ENCODE measurements around the gene NPHP1.
"Not testable (repeated sequence)": the region's sequence is repeated elsewhere in the genome, so short reads cannot be mapped to it uniquely, and the experiment has no call there.

NPHP1 gene

GRCh38 chr2:110211938-110212858 lies 7.4 kb upstream of the NPHP1 start, which contains the start of gene MTLN:
Gene MTLN (minus strand): TSS chr2:110212547. CDS start chr2:110212525, 22 bp downstream.
- peak within 1 kb of the TSS; percentile 2 for H3K18ac ChIP-seq (ENCODE audit: low read length)
- no peaks in the 10 kb centered on the region for H3K79me2 ChIP-seq (ENCODE audit: control insufficient read depth, insufficient read depth, low read length)
- no CpG with 5 or more reads among the region's 54 CpGs for WGBS (ENCODE audit: extremely low coverage, insufficient coverage, low lambda C conversion rate)
- peak within 1 kb of the TSS; percentile 98 for H3K56ac ChIP-seq (ENCODE audit: low read length)
- no peak within 1 kb of the TSS for H3K27ac ChIP-seq (ENCODE audit: low read depth, low read length)
- H3K4me1 ChIP-seq (ENCODE audit: control insufficient read depth, low read depth, low read length), result no peaks in the 10 kb centered on the region
- no peak within 1 kb of the TSS for H2AK5ac ChIP-seq (ENCODE audit: low read length)
- H3K4me2 ChIP-seq (ENCODE audit: low read length), result peak within 1 kb of the TSS; percentile 71
- peak within 1 kb of the TSS; percentile 55 for H2BK5ac ChIP-seq (ENCODE audit: low read length)
- no peak within 1 kb of the TSS for H2BK15ac ChIP-seq (replicated peaks; ENCODE audit: low read depth)
- H3K27me3 ChIP-seq (ENCODE audit: insufficient read depth, low read length, poor library complexity), result no peaks in the 10 kb centered on the region
- H3K79me1 ChIP-seq (ENCODE audit: low read length), result no peaks in the 10 kb centered on the region
- DNase-seq, result peak; percentile 83
- no peak within 1 kb of the TSS for H4K8ac ChIP-seq (ENCODE audit: low read depth, low read length)
- H3K9ac ChIP-seq (ENCODE audit: low read length), result peak within 1 kb of the TSS; percentile 90
- no peak within 1 kb of the TSS for H3K23ac ChIP-seq (ENCODE audit: low read length)
- H3K4me3 ChIP-seq (ENCODE audit: low read length), result peak within 1 kb of the TSS; percentile 87
- H3K36me3 ChIP-seq (ENCODE audit: control insufficient read depth, insufficient read depth, low read length), result no peaks in the 10 kb centered on the region
- no peak within 1 kb of the TSS for H4K5ac ChIP-seq (ENCODE audit: low read length)
- H2BK120ac ChIP-seq (ENCODE audit: low read depth, low read length), result no peak within 1 kb of the TSS
- H3K4ac ChIP-seq (ENCODE audit: low read depth, low read length), result peak within 1 kb of the TSS; percentile 72

- Histone ChIP-seq H3K36me3 (ENCODE audit: control insufficient read depth, insufficient read depth, low read length) (no peaks in the 10 kb centered on the region), H3K4me2 (ENCODE audit: low read length) (no peak overlapping the region), H2BK15ac (replicated peaks; ENCODE audit: low read depth) (no peak overlapping the region), H3K18ac (ENCODE audit: low read length) (no peak overlapping the region), H3K4ac (ENCODE audit: low read depth, low read length) (no peak overlapping the region), H3K9ac (ENCODE audit: low read length) (no peak overlapping the region), H3K79me1 (ENCODE audit: low read length) (no peaks in the 10 kb centered on the region), H2AK5ac (ENCODE audit: low read length) (no peak overlapping the region), H3K56ac (ENCODE audit: low read length) (no peak overlapping the region), H2BK120ac (ENCODE audit: low read depth, low read length) (no peak overlapping the region), H3K79me2 (ENCODE audit: control insufficient read depth, insufficient read depth, low read length) (no peaks in the 10 kb centered on the region), H3K27me3 (ENCODE audit: insufficient read depth, low read length, poor library complexity) (no peaks in the 10 kb centered on the region), H2BK5ac (ENCODE audit: low read length) (no peak overlapping the region), H3K27ac (ENCODE audit: low read depth, low read length) (no peak overlapping the region), H3K4me3 (ENCODE audit: low read length) (no peak overlapping the region), H4K5ac (ENCODE audit: low read length) (no peak overlapping the region), H4K8ac (ENCODE audit: low read depth, low read length) (peak overlapping the region; percentile 76), H3K4me1 (ENCODE audit: control insufficient read depth, low read depth, low read length) (no peaks in the 10 kb centered on the region), H3K23ac (ENCODE audit: low read length) (no peak overlapping the region)
- no CpG with 5 or more reads among the region's 3 CpGs for WGBS (ENCODE audit: extremely low coverage, insufficient coverage, low lambda C conversion rate)
- no peak for DNase-seq
Observed at GRCh38 chr2:110205660-110206455, 1.0 kb upstream of the NPHP1 start.

- H4K5ac ChIP-seq (ENCODE audit: low read length), result no peak overlapping the region
- H3K9ac ChIP-seq (ENCODE audit: low read length), result no peak overlapping the region
- no peak overlapping the region for H3K23ac ChIP-seq (ENCODE audit: low read length)
- no peak overlapping the region for H3K56ac ChIP-seq (ENCODE audit: low read length)
- H4K8ac ChIP-seq (ENCODE audit: low read depth, low read length), result no peak overlapping the region
- no peak overlapping the region for H2BK15ac ChIP-seq (replicated peaks; ENCODE audit: low read depth)
- H2BK120ac ChIP-seq (ENCODE audit: low read depth, low read length), result no peak overlapping the region
- no peak overlapping the region for H2BK5ac ChIP-seq (ENCODE audit: low read length)
- H3K27ac ChIP-seq (ENCODE audit: low read depth, low read length), result no peak overlapping the region
- no peaks in the 10 kb centered on the region for H3K27me3 ChIP-seq (ENCODE audit: insufficient read depth, low read length, poor library complexity)
- no peaks in the 10 kb centered on the region for H3K36me3 ChIP-seq (ENCODE audit: control insufficient read depth, insufficient read depth, low read length)
- H3K4me2 ChIP-seq (ENCODE audit: low read length), result no peak overlapping the region
- no peaks in the 10 kb centered on the region for H3K79me2 ChIP-seq (ENCODE audit: control insufficient read depth, insufficient read depth, low read length)
- no peak overlapping the region for H2AK5ac ChIP-seq (ENCODE audit: low read length)
- H3K18ac ChIP-seq (ENCODE audit: low read length), result no peak overlapping the region
- no peaks in the 10 kb centered on the region for H3K79me1 ChIP-seq (ENCODE audit: low read length)
- no peak for DNase-seq
- H3K4ac ChIP-seq (ENCODE audit: low read depth, low read length), result no peak overlapping the region
- no peaks in the 10 kb centered on the region for H3K4me1 ChIP-seq (ENCODE audit: control insufficient read depth, low read depth, low read length)
- no CpG with 5 or more reads among the region's 3 CpGs for WGBS (ENCODE audit: extremely low coverage, insufficient coverage, low lambda C conversion rate)
- no peak overlapping the region for H3K4me3 ChIP-seq (ENCODE audit: low read length)
Observed at GRCh38 chr2:110198016-110198415, 6.8 kb downstream of the NPHP1 start.

GRCh38 chr2:110197452-110197851 lies 7.4 kb downstream of the NPHP1 start:
- Histone ChIP-seq H3K18ac (ENCODE audit: low read length) (no peak overlapping the region), H4K8ac (ENCODE audit: low read depth, low read length) (no peak overlapping the region), H3K4me2 (ENCODE audit: low read length) (no peak overlapping the region), H2BK120ac (ENCODE audit: low read depth, low read length) (no peak overlapping the region), H3K36me3 (ENCODE audit: control insufficient read depth, insufficient read depth, low read length) (no peaks in the 10 kb centered on the region), H2BK5ac (ENCODE audit: low read length) (no peak overlapping the region), H4K5ac (ENCODE audit: low read length) (no peak overlapping the region), H2AK5ac (ENCODE audit: low read length) (no peak overlapping the region), H3K79me2 (ENCODE audit: control insufficient read depth, insufficient read depth, low read length) (no peaks in the 10 kb centered on the region), H3K9ac (ENCODE audit: low read length) (no peak overlapping the region), H3K27me3 (ENCODE audit: insufficient read depth, low read length, poor library complexity) (no peaks in the 10 kb centered on the region), H3K4me3 (ENCODE audit: low read length) (no peak overlapping the region), H2BK15ac (replicated peaks; ENCODE audit: low read depth) (no peak overlapping the region), H3K27ac (ENCODE audit: low read depth, low read length) (no peak overlapping the region), H3K4me1 (ENCODE audit: control insufficient read depth, low read depth, low read length) (no peaks in the 10 kb centered on the region), H3K23ac (ENCODE audit: low read length) (no peak overlapping the region), H3K79me1 (ENCODE audit: low read length) (no peaks in the 10 kb centered on the region), H3K56ac (ENCODE audit: low read length) (no peak overlapping the region), H3K4ac (ENCODE audit: low read depth, low read length) (no peak overlapping the region)
- no peak for DNase-seq
- WGBS (ENCODE audit: extremely low coverage, insufficient coverage, low lambda C conversion rate), result no CpG with 5 or more reads among the region's 4 CpGs

GRCh38 chr2:110190169-110190568 lies 14.6 kb downstream of the NPHP1 start:
- WGBS (ENCODE audit: extremely low coverage, insufficient coverage, low lambda C conversion rate), result no CpG with 5 or more reads among the region's 23 CpGs
- H3K18ac ChIP-seq (ENCODE audit: low read length); H3K4me2 ChIP-seq (ENCODE audit: low read length); H3K79me2 ChIP-seq (ENCODE audit: control insufficient read depth, insufficient read depth, low read length); H3K9ac ChIP-seq (ENCODE audit: low read length); H2BK15ac ChIP-seq (replicated peaks; ENCODE audit: low read depth); H2BK5ac ChIP-seq (ENCODE audit: low read length); H3K4me1 ChIP-seq (ENCODE audit: control insufficient read depth, low read depth, low read length); H2BK120ac ChIP-seq (ENCODE audit: low read depth, low read length); H3K4me3 ChIP-seq (ENCODE audit: low read length); H3K23ac ChIP-seq (ENCODE audit: low read length); H3K79me1 ChIP-seq (ENCODE audit: low read length); H3K4ac ChIP-seq (ENCODE audit: low read depth, low read length); H3K56ac ChIP-seq (ENCODE audit: low read length); DNase-seq; H3K27me3 ChIP-seq (ENCODE audit: insufficient read depth, low read length, poor library complexity); H4K5ac ChIP-seq (ENCODE audit: low read length); H3K36me3 ChIP-seq (ENCODE audit: control insufficient read depth, insufficient read depth, low read length); H2AK5ac ChIP-seq (ENCODE audit: low read length); H4K8ac ChIP-seq (ENCODE audit: low read depth, low read length); H3K27ac ChIP-seq (ENCODE audit: low read depth, low read length): not testable (repeated sequence)
